ENCODE results near the gene TRIM25. TPM values are rescaled to one million over a fixed set of nuclear protein-coding genes. Genes with fewer than 3 reads are reported as not detected.

The TRIM25 gene
- polyA plus RNA-seq, 12 donors = 12.2 to 36.7 (median 15.4) TPM; not detected in 1

GRCh38 chr17:56897646-56898424 lies 16.0 kb downstream of the TRIM25 start:
- no peak for DNase-seq

- no peak for DNase-seq
Measured at GRCh38 chr17:56896968-56897359, 16.9 kb downstream of the TRIM25 start.

- DNase-seq = no peak
Measured at GRCh38 chr17:56896217-56896967, 17.5 kb downstream of the TRIM25 start.

GRCh38 chr17:56894859-56895455 lies 18.9 kb downstream of the TRIM25 start:
- DNase-seq = no peak

DNA sequence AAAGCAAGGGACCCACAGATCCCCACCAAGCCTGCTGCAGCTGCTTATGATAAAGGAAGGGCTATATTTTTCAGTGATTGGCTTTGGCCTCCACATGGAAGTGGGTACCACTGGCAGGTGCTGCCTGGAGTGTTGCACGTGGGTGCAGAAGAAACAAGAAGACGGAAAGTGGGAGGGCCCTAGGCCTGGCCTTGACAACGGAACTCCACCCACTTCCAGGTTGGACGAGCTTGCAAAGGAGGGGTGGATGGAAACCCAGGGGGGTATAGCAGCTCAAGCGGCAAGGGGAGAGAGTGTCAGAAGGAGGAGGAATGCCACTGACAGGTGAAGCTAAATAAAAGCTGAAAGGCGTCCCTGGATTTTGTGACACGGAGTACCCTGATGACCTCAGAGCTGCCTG lies 20.3 kb downstream of the TRIM25 start:
- DNase-seq = no peak

GRCh38 chr17:56892333-56892732 lies 21.5 kb downstream of the TRIM25 start:
- DNase-seq = no peak

DNA sequence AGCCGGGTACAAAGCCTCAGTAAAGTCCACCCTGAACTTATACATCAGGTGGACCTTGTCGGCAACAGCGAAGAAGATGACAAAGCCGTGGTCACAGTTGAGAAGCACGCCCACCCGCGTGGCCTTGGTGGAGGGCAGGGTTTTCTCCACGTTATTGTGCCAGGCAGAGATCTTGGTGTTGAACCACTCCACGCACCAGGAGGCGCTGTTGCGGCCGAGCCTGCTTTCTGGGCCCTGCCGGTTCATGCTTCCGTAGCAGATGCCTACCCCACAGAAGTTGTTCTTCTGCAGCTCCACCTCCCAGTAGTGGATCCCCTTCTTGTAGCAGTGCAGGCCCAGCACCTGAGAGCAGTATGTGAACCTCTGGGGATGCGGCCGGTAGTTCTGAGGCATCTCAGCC lies 22.1 kb downstream of the TRIM25 start:
- no peak for DNase-seq

DNA sequence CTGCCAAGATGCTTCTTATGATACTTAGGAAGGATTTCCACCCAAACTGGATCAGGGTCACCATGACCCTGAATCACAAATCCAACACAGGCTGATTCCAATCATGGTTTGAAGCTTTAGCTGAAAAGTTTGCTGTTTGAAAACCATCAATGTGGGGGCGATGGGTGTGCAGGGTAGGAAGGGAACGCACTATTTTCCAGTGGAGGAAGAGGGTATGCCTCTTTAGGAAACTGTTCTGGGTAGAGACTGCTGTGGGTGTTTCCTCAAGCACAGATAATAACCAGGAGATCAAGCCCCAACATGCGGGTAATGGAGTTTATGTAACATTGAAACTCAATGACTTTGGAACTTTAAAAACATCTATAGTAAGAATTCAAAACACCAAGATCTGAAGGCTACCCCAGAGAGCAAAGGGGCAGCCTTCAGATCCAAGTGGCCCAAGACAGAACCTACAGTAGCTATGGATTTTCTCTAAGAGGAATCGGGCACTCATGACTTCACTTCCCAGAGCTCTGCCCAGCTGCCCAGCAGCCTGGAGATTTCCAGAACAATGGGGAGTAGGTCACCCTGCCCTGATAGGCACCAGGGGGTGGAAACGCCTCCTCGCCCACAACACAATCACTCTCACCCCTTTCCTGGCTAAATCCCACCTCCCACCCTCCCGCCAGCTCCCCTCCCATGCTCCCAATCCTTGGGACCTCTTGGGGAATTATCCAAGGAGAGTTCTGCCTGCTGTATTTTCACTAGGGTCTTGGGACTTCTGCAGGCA lies 22.8 kb downstream of the TRIM25 start:
- DNase-seq = no peak

DNA sequence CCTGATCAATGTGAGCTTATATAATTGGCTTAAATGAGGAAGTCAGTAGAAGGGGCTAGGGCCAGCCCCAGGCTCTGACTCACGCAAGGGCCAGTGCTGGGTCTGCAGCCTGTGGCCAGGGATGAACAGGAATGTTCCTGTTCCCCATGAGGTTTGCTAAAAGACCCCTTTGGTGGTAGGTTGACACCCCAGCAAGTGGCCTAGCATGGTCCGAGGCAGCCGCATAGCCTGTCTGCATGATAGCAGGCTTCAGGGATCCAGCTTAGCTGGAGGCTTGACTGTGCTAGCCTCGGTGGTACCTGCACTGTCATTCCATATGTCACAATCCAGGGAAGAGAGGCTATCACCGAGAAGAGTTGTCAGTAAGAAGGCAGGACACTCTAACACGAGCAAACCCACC lies 23.5 kb downstream of the TRIM25 start:
- no peak for DNase-seq

DNA sequence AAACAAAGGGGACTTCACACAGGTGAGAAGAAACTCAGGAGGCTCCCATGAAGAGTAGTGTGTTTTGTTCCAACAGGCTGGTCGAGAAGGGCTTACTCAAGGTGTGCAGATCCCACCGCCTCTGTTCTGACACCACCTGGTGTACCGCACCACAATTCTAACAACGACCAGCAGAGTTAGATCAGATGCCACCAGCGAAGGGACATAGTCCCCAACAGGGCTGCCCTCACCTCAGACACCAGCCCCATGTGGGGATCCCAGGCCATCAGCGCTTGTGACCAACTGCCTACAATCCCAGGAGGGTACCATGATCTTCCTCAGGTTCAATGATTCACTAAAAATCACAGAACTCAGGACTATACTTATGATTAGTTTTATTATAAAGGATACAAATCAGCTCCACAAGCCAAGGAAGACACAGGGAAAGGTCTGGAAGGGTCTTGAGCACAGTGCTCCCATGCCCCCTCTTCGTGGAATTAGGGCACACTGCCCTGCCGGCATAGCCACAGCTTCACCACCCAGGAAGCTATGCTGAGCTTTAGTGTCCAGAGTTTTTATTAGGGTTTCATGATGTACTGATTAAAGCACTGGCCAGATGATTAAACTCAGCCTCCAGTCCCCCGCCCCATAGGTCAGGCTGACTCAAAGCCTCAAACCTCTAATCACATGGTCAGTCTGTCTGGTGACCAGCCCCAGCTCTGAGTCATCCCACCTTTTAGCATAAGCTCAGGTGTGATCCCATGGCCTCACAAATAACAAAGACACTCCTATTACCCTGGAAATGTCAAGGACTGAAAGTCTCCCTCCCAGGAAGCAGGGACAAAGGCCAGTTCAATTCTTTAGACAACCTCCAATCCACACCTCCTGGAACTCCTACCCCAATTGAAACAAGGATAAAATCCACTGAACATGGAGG lies 26.0 kb downstream of the TRIM25 start:
- DNase-seq = no peak

GRCh38 chr17:56887105-56887504 lies 26.7 kb downstream of the TRIM25 start:
- no peak for DNase-seq

DNA sequence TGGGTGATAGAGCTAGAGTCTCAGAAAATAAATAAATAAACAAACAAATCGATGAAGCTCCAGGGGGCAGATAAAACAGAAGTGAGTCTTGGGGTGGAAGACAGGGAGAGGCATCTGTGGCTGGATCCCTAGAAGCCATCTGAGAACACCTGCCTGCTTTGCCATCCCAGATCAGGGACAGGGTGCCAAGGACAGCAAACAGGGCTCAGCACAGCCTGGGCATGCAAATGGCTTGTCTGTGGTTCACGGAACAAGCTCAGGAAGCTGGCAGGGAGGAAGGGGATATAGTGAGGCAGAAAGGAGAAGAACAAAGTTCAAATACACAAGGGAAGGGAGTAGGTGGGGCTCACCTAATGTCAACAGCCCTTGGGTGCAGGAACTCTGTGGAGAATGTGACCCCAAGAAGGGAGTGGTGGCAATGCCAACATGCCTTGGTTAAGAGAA lies 27.5 kb downstream of the TRIM25 start:
- DNase-seq = no peak

GRCh38 chr17:56885312-56885657 lies 28.6 kb downstream of the TRIM25 start:
- no peak for DNase-seq

DNA sequence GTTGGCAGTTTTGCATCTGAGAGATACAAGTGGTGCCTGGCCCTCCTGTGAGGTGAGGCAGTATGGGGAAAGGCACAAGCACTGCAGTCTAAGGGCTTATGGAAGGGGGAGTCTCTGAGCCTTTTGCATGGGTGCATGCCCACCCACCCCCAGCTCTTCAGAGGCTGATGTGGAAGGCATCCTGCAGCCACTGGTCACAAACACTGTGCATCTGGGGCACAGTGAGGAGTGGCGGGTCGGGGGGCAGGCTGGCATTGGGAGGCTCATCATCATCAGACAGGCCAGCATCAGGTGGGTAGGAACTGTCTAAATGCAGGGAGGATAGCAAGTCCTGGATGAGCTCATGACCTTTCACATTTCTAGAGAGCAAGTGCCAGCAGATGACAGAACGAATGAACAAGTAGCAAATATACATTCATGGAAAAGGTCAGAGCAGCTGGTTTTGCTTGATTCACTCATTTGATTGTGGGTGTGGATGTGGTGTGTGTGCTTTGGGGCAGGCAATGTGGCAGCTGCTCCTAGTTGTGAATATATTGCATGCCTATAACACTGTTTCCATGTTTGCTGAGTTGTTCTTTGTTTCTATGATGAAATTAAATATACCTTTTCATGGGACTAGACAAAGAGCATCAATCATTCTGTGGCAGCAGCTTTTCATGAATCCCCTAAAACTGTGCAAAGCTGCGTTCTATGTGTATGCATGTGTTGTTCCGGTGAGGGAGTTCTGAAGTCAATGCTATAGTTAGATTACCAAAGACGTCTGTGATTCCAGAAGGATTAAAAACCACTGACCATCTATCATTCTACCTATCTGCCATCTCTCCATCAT lies 29.2 kb downstream of the TRIM25 start:
- DNase-seq = no peak

- DNase-seq = no peak
Measured at GRCh38 chr17:56883616-56884015, 30.2 kb downstream of the TRIM25 start.

DNA sequence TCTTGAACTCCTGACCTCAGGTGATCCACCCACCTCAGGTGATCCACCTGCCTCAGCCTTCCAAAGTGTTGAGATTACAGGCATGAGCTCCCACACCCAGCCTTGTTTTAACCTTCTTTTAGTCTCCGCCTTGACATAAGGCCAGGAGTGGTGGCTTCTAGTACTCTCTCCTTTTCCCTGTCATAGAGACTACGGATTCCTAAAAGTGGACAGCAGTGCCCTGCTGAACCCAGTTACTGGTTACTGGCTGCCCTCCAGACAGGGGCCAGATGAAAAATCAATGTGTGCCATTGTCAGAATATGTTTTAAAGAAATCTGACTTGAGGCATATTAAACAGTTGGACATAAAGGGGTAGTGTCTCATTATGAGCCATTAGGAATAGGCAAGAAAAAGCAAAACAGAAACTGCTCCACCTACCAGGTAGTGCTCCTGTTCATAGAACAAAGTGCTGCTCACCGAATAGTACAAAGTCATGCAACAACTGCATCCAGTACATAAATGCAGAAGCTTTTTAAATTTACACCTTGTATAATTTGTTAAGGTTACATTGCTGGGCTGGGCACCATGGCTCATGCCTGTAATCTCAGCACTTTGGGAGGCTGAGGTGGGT lies 32.1 kb downstream of the TRIM25 start:
- DNase-seq = no peak

GRCh38 chr17:56880571-56880970 lies 33.3 kb downstream of the TRIM25 start:
- no peak for DNase-seq

- DNase-seq = no peak
Measured at GRCh38 chr17:56880133-56880532, 33.7 kb downstream of the TRIM25 start.

GRCh38 chr17:56879280-56879679 lies 34.6 kb downstream of the TRIM25 start:
- no peak for DNase-seq

DNA sequence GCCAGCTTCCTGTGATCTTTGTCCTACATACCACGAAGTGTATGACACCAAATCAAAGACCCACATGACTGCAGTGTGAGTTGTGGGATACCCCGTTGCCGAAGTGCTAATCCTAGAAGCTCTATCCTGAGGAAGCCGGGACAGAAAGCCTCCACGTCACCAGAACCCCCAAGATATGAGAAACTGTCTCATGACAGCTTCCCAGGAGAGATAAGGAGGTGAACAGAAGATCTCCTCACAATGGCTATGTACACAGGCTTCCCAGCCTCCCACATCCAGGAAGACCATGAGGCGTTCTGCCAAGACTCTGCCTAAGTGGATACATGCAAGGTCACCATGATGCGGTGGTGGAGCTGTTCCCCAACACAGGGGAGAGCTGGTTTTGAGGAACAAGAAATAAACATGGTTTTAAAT lies 37.1 kb downstream of the TRIM25 start:
- no peak for DNase-seq

Measured in muscle of arm (tissue), 12 donors.